GM19467 (cell line): ENCODE measurements around the gene TBPL2.
"Not testable (repeated sequence)": the region's sequence is repeated elsewhere in the genome, so short reads cannot be mapped to it uniquely, and the experiment has no call there.

ENCODE experiments used
- ATAC-seq: cut with Tn5 transposase; IDR thresholded peaks from one replicate; pipeline ENCODE4 v1.9.1; 2021; ENCODE audit warnings: mild to moderate bottlenecking, moderate library complexity; ENCODE audit not compliant: unreplicated experiment

Gene TBPL2

DNA sequence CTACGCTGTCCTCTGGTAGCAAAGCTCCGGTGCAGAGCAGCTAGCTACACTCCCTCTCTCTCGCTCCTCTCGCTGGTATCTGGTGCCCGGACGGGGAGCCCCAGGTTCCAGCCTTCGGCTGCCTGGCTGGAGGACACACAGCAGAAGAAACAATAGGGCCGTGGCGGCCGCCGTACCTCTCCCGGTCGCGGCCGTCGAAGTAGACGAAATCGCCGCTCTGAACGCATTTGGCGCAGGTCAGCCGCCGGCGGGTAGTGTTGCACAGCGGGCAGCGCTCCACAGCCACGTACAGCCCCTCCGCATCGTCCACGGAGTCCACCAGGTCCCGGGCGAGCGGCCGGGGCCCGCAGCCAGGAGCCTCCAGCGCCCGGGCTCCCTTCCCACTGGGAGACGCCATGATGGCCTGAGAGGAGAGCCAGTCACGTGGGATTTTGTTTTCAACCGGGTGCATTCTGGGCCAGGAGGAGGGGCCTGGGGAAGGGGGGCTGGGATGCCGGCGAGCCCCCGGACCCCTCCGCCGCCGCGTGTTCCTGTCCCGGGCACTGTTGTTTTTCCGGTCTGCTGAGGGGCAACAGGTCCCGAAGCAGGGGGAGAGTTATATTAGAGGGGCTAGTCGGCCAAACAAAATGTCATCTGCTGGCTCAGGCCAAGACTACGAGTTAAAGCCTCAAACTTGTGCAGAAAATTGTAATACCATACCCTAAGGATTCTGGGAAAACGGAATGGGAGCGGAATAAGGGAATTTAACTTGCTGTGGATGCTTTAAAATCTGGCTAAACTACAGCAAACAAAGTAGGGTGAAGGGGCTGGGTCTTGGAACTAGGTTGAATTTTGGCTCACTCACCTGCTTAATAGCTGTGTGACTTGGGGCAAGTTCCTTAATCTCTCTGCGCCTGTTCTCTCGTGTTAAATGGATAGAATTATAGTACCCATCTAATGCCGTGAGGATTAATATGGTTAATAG, 28.7 kb downstream of the TBPL2 start, which contains the start of gene ATG14:
ATG14 (minus strand) TSS at position 405 of the 964 bp plus-strand sequence; CDS start at position 397, 8 bp downstream.
- peak; percentile 90 for ATAC-seq

DNA sequence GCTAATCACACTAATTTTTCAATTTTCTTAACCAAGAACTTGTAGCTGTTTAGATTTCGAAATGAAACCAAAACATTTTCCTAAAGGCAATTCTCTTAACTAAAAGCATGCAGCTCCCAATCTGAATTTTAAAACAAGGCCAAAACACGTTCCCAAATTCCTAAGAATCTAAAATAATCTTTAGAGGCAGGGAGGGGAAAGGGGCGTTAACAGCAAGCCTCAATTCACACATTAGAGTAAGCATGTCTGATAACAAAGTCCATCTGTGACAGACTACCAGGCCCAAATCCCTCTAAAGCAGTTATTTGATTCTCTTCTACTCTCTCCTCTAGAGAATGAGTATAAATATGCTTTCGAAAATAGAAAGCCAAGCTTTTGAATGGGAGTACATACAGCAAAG, 29.5 kb downstream of the TBPL2 start:
- no peak for ATAC-seq

DNA sequence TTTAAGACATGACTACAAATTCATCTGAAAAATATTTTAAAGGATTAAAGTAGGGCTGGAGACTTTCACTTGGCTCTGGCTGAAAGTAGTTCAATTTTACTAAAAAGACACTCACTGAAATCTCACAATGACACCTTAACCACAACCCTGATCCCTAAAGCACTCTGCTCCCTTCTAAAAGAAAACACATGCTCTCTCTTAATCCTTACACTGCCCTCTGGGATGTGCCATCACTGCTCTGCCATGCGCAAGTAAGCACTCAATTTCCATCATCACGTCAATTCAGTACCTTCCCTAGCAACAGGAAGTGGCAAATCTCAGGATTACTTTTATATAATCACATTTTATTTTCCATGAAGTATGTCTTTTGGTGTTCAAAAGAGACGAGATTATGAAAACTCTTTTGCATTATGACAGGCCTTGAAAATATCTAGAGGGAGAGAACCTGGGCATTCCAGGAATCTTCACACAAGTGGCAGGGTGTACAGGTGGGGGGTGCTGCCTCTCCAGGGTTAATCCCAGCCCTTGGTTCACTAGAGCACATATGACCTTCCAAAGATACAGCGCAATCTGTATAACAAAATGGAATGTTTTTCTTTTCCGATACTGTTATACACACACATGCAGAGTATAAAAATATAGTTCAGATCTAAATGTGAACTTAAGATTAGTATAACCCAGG, 36.1 kb downstream of the TBPL2 start:
- no peak for ATAC-seq

DNA sequence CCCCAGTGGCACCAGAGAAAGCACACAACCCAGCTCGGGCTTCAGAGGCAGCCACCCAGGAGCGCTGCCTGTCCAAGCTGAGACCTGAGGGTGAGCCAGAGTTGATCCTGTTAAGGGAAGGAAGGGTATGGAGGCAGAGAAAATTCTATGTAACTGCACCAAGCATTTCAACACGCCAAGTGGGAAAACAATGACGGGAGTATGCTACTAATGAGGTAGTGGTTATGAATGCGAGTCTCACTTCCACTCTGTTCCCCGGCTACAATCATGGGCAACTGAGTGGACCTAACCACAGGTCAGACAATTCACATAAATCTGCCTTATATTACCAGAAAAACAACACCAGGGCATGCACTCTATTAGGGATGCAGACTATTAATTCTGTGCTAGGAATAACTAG, 38.7 kb downstream of the TBPL2 start:
- no peak for ATAC-seq

DNA sequence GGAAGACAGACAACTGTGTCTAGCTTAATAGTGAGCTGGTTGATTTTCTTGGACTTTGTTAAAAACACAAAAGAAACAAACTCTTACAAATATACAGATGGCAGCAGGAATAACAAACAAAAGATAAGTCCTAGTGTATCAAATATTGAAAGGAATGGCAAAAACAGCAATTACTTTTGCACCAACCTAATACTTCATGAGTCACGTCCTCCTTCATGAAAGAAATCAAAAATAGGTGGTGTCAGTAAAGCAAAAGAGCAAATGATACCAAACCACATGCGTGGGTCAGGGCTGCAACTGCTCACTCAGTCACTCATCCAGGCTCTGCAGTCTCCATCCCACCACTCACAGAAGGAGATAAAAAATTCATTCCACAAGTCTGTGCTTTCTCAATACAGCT, 40.6 kb downstream of the TBPL2 start:
- no peak for ATAC-seq

DNA sequence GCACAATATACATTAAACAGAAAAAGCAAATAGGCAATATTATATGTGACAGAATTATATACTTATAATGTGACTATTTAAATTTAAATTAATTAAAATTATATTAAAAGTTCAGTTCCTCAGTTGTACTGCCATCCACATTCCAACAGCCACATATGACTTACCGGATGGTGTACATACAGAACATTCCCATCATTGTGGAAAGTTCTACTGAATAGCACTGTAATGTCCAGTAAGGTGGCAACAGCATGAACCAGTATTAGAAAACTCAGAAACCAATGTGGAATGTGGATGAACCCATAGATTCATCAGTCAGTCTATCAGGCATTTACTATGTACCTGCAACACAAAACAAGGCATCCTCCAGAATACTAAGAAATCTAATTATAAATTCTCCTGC, 41.2 kb downstream of the TBPL2 start:
- ATAC-seq = no peak

DNA sequence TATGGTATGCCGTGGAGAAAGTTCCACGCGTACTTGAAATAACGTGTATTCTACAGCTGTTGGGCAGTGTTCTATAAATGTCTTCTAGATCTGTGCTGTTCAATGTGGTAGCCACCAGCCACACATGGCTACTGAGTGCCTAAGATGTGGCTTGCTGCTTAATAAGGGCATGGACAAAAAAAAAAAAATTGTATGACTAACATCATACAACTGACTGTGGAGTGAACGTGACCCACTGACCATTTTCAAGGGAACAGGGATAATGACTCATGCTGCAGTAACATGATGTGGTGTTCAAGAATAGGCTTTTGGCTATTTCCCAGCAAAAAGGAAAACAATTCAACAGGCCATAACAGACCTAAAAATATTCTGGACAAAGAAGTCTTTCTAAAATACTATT, 41.7 kb downstream of the TBPL2 start:
- no peak for ATAC-seq

DNA sequence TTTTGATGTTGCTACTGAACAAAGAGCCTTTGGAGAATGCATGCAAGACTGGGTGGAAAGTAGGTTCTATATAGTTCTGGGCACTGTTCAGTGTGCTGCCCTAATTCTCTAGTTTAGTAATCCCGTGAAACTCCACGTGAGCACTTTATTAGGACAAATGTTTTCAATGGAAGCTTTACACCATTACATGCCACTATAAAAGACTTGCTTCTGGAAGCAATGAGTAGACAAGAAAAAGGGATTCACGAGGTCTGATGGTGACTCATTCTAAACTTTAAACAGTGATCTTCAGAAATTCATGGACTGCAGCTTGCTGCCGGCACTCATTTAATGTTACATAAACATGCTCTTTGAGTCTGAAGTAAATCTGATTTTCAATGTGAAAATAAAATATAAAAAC, 51.1 kb downstream of the TBPL2 start:
- no peak for ATAC-seq

DNA sequence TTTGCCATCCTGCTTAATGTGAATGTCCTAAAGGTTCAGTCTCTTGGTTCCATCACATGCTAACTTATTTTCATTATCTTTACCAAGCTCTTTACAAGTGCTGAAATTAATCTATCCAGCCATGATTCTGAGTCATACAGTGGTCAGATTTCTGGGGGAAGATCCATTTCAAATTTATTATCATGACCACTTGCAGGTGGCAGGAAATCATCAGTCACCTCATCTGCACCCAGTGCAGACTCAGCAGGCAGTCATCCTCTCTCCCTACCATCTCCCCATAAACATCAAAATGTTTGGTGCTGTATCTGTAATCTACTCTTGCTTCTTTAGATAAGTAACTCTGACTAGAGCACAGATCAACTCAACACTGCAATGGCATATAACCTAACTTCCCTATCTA, 52.3 kb downstream of the TBPL2 start:
- ATAC-seq = no peak

DNA sequence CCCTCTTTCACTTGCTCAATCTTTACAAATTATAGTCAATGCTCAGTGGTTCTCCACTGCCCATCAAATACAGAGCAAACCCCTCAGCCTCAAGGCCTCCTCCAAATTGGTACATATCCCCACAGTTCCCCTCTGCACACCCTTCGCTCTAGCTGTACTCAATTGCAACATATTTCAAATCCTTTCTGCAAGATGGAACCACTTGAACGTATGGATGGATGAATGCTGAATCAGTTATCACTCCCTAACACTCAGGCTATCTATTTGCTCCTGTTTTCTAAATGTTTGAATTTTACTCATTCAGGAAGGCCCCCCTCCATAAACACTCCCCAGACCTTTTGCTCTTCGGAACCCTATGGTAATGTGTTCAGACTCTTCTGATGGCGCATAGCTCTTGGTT, 53.3 kb downstream of the TBPL2 start:
- no peak for ATAC-seq

DNA sequence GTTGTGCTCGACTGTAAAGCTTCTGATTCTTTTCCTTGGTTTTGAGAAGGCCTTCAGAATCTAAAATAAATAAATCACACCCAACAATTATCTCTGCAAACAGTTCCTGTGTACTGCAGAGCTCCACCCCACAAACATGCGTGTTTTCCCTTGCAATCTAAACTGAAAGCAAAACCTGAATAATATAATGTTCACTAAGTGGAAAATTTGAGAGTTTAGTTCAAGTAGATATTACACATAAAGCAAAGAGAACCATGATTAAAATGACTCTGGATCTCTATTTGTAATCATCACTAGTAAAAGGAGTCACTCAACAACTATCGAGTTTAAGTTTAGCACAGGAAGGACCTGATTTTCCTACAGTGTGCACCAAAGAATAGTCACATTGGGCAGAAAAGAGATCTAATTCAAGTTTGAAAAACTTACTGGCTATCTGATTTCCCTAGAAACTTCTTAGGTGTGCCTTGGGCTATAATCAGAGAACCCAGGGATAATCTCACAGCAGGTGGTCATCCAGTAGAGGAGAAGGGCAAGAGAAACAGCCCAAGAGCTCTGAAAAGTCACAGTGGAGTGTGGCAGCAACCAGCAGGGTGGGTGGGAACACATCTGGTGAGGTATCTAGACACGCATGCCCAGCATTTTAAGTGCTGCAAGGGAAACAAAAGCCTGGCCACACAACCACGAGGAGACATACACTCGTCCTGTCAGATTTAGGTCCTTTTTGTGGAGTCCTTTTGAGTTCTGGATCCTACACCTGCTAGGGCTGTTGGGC, 54.2 kb downstream of the TBPL2 start:
- ATAC-seq = no peak

DNA sequence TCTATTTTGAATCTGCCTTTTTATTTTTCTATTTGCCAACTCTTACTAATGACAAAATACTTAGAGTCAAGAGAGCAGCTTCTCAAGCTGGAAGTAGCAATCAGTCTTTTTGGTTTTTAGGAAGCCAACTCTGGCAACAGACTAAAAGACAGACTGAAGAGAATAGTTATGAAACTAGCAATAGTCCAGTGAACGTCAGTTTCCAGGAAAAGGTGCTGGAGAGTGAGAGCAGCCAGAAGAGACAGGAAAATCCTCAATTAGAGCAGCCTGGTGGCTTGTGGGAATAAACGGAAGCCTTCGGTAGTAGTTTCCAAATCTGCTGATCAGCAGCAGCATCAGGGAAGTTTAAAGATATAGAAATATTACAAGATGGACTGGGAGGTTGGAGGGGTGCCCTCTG, 55.9 kb downstream of the TBPL2 start:
- no peak for ATAC-seq

DNA sequence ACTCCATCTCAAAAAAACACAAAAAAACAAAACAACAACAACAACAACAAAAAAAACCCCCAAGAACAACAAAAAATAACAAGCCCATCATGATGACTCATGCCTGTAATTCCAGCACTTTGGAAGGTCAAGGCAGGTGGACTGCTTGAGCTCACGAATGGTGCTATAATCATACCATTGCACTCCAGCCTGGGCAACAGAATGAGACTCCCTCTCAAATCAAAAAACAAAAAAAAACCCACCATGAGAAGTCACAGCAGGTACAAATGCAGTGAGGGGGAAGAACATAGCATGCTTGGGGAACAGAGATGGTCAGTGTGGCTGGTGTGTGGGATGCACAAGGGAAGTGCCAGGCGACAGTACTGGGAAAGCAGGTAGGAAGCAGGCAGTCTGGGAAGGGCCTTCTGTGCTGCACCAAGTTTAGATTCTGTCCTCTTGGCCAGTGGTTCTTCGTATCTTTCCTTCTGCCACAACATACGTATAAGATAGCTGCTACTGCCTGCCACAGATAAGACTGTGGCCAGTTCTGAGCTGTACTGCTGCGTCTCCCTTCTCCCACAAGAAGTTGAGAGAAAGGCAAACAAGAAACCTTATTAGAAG, 56.8 kb downstream of the TBPL2 start:
- ATAC-seq = no peak

DNA sequence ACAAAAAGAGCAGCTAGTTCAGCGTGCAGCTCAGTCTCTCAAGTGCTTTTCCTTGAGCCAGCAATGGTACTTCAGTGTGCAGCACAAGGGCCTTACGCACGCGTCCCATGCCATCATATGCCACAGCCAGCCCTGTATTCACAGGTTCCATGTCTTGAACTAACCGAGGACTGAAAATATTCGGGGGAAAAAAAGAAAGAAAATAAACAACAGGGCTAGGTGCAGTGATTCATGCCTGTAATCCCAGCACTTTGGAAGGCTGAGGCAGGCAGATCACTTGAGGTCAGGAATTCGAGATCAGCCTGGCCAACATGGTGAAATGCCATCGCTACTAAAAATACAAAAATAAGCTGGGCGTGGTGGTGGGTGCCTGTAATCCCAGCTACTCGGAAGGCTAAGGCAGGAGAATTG, 57.4 kb downstream of the TBPL2 start:
- ATAC-seq = not testable (repeated sequence)

DNA sequence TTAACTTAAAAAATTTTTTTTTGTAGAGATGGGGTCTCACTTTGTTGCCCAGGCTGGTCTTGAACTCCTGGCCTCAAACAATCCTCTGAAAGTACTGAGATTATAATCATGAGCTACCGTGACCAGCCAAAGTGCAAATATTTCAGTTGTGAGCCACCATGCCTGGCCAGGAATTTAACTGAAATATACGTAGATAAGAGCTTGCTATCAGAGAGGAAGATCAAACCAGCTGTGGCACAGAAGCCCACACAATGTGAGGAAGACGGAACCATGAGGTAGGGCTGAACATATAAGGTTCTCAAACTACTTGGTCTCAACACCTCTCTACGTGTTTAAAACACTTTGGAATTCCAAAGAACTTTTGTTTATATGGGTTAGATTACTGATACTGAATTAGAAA, 57.9 kb downstream of the TBPL2 start:
- ATAC-seq = no peak

DNA sequence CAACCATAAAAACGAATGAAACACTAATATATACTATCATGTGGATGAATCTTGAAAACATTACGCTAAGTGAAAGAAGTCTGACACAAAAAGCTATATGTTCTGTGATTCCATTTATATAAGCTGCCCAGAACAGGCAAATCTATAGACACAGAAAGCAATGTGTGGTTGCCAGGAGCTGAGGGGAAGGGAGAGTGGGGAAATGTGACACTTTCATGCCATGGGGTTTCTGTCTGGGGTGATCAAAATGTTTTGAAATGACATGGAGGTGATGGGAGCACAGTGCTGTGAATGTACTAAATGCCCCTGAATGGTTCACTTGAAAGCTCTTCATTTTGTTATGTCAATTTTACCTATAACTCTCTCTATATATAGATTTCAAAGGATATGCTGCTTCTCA, 58.9 kb downstream of the TBPL2 start:
- no peak for ATAC-seq

DNA sequence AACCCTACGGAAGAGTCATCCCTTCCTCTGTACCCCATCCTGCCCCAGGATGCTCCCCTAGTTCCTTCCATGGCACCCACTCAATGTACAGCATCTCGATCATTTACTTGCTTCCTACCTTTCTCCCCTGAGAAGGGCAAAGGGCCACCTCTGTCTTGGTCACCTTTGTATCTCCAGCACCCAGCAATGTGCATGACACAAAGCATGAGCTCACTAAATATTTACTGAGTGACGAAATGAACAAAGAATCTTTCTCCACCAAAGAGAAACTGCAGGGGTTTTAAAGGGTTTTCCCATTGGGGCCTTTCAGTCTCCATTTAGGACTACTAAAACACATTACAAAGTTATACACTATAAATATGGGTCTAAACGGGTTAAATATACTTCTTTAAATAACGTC, 59.4 kb downstream of the TBPL2 start:
- no peak for ATAC-seq

DNA sequence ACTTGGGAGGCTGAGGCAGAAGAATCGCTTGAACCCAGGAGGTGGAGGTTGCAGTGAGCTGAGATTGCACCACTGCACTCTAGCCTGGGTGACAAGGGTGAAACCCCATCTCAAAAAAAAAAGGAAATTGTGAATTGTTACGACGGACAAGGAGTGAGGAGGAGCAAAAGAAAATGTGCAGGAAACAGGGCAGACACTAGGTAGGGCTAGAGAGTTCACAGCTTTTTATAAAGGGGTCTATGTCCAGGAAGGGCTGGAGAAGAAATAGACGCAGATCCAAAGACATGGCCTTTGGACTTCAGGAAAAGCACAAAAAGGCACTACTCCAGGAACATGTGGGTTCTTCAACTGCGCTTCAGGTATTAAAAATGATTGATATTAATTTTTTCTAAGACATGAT, 63.2 kb downstream of the TBPL2 start:
- ATAC-seq = no peak

DNA sequence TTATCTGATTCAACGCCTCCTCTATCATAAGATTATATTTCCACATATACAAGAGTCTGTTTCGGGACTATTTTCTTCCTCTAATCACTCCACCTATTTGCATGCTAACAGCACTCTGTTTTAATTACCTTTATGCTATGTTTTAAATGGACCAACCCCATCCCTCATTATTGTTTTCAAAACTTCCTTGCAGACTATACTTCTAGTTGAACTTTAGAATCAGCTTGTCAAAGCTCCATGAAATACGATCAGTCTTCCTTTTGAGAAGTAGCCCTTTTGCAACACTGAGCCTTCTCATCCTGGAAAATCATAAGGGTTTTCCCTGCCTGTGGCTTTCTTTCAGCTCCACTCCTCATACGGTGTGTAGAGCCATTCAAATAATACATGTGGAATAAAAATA, 65.6 kb downstream of the TBPL2 start:
- no peak for ATAC-seq

DNA sequence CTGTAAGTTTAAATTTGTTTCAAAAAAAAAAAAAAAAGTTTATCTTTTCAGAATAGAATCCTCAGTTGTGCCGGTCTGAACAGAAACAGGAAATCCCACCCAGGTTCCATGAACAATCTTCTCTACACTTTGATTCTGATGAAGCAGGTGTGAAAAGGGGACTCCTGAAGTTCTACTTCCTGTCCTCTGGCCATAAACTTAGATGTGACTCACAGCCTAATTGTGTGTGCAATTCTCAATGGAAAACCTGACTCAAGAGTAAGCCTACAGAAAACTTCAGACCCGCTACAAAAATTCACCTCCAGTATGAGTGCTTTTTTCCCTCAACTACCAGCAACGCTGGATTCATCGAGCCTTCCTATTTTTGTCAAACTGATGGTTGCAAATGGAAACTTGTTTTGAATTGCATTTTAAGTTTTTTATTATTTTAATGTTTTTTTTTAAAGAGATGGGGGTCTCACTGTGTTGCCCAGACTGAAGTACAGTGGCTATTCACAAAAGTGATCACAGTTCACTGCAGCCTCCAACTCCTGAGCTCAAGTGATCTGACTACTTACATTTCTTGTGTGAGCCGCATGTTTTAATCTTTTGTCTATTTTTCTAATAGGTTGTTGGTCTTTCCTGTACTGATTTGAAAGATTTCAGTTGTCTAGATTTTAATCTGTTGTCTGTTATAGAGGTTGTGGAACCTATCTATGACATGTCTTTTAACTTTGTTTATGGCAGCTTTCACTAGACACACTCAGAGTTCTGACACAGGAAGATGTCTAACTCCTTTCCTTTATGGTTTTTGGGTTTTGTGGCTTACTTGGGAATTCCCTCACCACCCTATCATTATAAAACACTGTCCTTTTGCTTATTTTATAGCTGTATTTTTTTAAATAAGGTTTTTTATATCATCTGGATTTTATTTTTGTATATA, 66.4 kb downstream of the TBPL2 start:
- ATAC-seq = no peak
